K562 (cell line): ENCODE measurements around the gene HACD1. TPM values are rescaled to one million over a fixed set of nuclear protein-coding genes. Genes with fewer than 3 reads are reported as not detected.

Experiments used
- ATAC-seq: fragments of 200-7000 bp; cut with Tn5 transposase; 3 replicates; pipeline ENCODE4 v1.9.1; 2020; ENCODE audit warnings: moderate library complexity
- BruUV-seq: library from RNA; stranded (reverse); fragments of 400-500 nt; replicated peaks from 2 replicates; lab custom pipeline; 2021; lab: Mats Ljungman, UMichigan
- CTCF ChIA-PET: fragments of 300-600 bp; formaldehyde crosslinking; extraction: SDS; loops from one replicate; lab custom pipeline; 2021; ENCODE audit warnings: low intra/inter-chr PET ratio; lab: Yijun Ruan, JAX
- POLR2A ChIA-PET: fragments of 300-600, 350-650 bp; sonication (Branson Sonifier 250); formaldehyde crosslinking; extraction: SDS; loops from one replicate; lab custom pipeline; 2021; ENCODE audit warnings: antibody characterized with exemption, inconsistent platforms; lab: Yijun Ruan, JAX
- DNase-seq, 4 experiments: peaks; one replicate each; pipeline versions ENCODE4 v3.0.0 to v3.0.0-alpha.2; 2011 to 2018; ENCODE audit warnings: low spot score in 3 of 4, mixed read lengths in 3 of 4; ENCODE audit errors: extremely low read depth in 1 of 4
- FAIRE-seq: peaks from 2 replicates; lab custom pipeline; 2011; peaks lifted over from hg19 to GRCh38; lab: Jason Lieb, UNC
- H2AFZ ChIP-seq: 2 replicates; pipeline ENCODE4 v1.6.0; 2011; ENCODE audit warnings: low read depth, low read length, control low read depth, inconsistent platforms
- H3K27ac ChIP-seq: fragments of 200-600 bp; 3 replicates; pipeline ENCODE4 v1.8.0; 2011; ENCODE audit warnings: low read depth, mild to moderate bottlenecking, control low read depth, inconsistent platforms, low read length, moderate library complexity, mixed read lengths; ENCODE audit errors: extremely low read depth
- H3K27me3 ChIP-seq, 2 experiments: fragments of 300-600 bp in 1 of 2; 2 replicates in 1 of 2; 3 replicates in 1 of 2; pipeline versions ENCODE4 v1.6.0 to v1.8.0; 2011; ENCODE audit warnings: inconsistent platforms in 2 of 2, low read length in 2 of 2, mild to moderate bottlenecking in 1 of 2, mixed read lengths in 1 of 2, moderate library complexity in 1 of 2; ENCODE audit not compliant: control insufficient read depth in 2 of 2, insufficient read depth in 2 of 2
- H3K36me3 ChIP-seq: fragments of 300-600 bp; 3 replicates; pipeline ENCODE4 v1.8.0; 2011; ENCODE audit warnings: mild to moderate bottlenecking, low read length, inconsistent platforms; ENCODE audit not compliant: control insufficient read depth, insufficient read depth
- H3K4me1 ChIP-seq, 2 experiments: fragments of 200-600 bp in 1 of 2; replicated peaks in 1 of 2; 2 replicates in 1 of 2; 3 replicates in 1 of 2; pipeline versions ENCODE4 v1.5.1 to v1.8.0; 2011; ENCODE audit warnings: inconsistent platforms in 2 of 2, low read length in 2 of 2, mild to moderate bottlenecking in 1 of 2, mixed read lengths in 1 of 2, moderate library complexity in 1 of 2; ENCODE audit not compliant: control insufficient read depth in 2 of 2, insufficient read depth in 2 of 2
- H3K4me2 ChIP-seq: 2 replicates; pipeline ENCODE4 v1.6.1; 2011; ENCODE audit warnings: low read length, control low read depth, inconsistent platforms, mixed read lengths; ENCODE audit not compliant: insufficient read depth
- H3K4me3 ChIP-seq: fragments of 200-600 bp; sonication (generic), shearing (Covaris generic); 2 replicates; pipeline ENCODE4 v1.5.1; 2016; ENCODE audit warnings: control low read depth, inconsistent platforms
- H3K79me2 ChIP-seq: fragments of 200-600 bp; 3 replicates; pipeline ENCODE4 v1.8.0; 2011; ENCODE audit warnings: low read length, inconsistent platforms; ENCODE audit not compliant: control insufficient read depth, insufficient read depth
- H3K9ac ChIP-seq, 2 experiments: 2 replicates each; pipeline versions ENCODE4 v1.6.0 to v1.6.1; 2011; ENCODE audit warnings: low read depth in 2 of 2, low read length in 2 of 2, control low read depth in 1 of 2, inconsistent platforms in 1 of 2, mild to moderate bottlenecking in 1 of 2, mixed read lengths in 1 of 2; ENCODE audit not compliant: insufficient read depth in 1 of 2
- H3K9me1 ChIP-seq: one replicate; pipeline ENCODE4 v1.6.0; 2011; ENCODE audit warnings: inconsistent platforms, mild to moderate bottlenecking, low read length, moderate library complexity; ENCODE audit not compliant: control insufficient read depth, insufficient read depth
- H3K9me3 ChIP-seq: replicated peaks from 2 replicates; pipeline ENCODE4 v1.5.1; 2011; ENCODE audit warnings: low read depth, low read length, inconsistent platforms; ENCODE audit not compliant: control insufficient read depth, insufficient read depth
- H4K20me1 ChIP-seq: replicated peaks from 2 replicates; pipeline ENCODE4 v1.6.1; 2011; ENCODE audit warnings: low read length, inconsistent platforms, mixed read lengths; ENCODE audit not compliant: control insufficient read depth, insufficient read depth
- ATF3 ChIP-seq, 2 experiments: fragments of 450-650 bp in 1 of 2; sonication (generic) in 1 of 2; formaldehyde crosslinking in 1 of 2; IDR thresholded peaks in 1 of 2; conservative IDR thresholded peaks in 1 of 2; 2 replicates each; pipeline versions ENCODE4 v1.6.1 to v1.8.1; 2016 to 2023; ENCODE audit warnings: mild to moderate bottlenecking in 2 of 2, moderate library complexity in 2 of 2, inconsistent platforms in 1 of 2, missing genetic modification reagents in 1 of 2
- CBFB ChIP-seq: sonication (generic); formaldehyde crosslinking; IDR thresholded peaks from 2 replicates; pipeline ENCODE4 v1.4.0; 2020; ENCODE audit warnings: mild to moderate bottlenecking, missing genetic modification reagents
- EP400 ChIP-seq: fragments of 450-650 bp; IDR thresholded peaks from 2 replicates; pipeline ENCODE4 v1.6.1; 2017; ENCODE audit warnings: antibody characterized with exemption, mild to moderate bottlenecking, moderate library complexity
- HDAC2 ChIP-seq: fragments of 450-650 bp; IDR thresholded peaks from 2 replicates; pipeline ENCODE4 v1.6.1; 2016; ENCODE audit warnings: mild to moderate bottlenecking
- KDM1A ChIP-seq, 2 experiments: fragments of 450-650 bp; IDR thresholded peaks; 2 replicates each; pipeline ENCODE4 v1.6.1; 2016; ENCODE audit warnings: mild to moderate bottlenecking in 2 of 2
- KDM4B ChIP-seq, 2 experiments: fragments of 450-650 bp in 1 of 2; sonication (generic) in 1 of 2; IDR thresholded peaks; 2 replicates each; pipeline ENCODE4 v1.6.1; 2016 to 2017; ENCODE audit warnings: borderline replicate concordance in 2 of 2, antibody characterized with exemption in 1 of 2, low read depth in 1 of 2, mild to moderate bottlenecking in 1 of 2
- NCOA1 ChIP-seq: fragments of 450-650 bp; IDR thresholded peaks from 2 replicates; pipeline ENCODE4 v1.6.1; 2016; ENCODE audit warnings: low read depth
- NFRKB ChIP-seq: fragments of 450-650 bp; IDR thresholded peaks from 2 replicates; pipeline ENCODE4 v1.6.1; 2016; ENCODE audit warnings: low read depth
- NR2C1 ChIP-seq, 2 experiments: fragments of 450-650 bp; IDR thresholded peaks; 2 replicates each; pipeline ENCODE4 v1.6.1; 2017; ENCODE audit warnings: mild to moderate bottlenecking in 2 of 2, antibody characterized with exemption in 1 of 2, inconsistent platforms in 1 of 2, missing compliant biosample characterization in 1 of 2, missing genetic modification characterization in 1 of 2
- TRIM24 ChIP-seq, 2 experiments: fragments of 450-650 bp; IDR thresholded peaks; 2 replicates each; pipeline ENCODE4 v1.6.1; 2016
- ZBTB1 ChIP-seq: sonication (generic); formaldehyde crosslinking; IDR thresholded peaks from 2 replicates; pipeline ENCODE4 v1.8.1; 2023; ENCODE audit warnings: missing genetic modification reagents, low read depth, mild to moderate bottlenecking, borderline replicate concordance
- ZNF282 ChIP-seq: sonication (generic); formaldehyde crosslinking; IDR thresholded peaks from 2 replicates; pipeline ENCODE4 v1.8.1; 2023; ENCODE audit warnings: missing genetic modification reagents
- WGBS: fragments of 100-300 bp; shearing (Covaris generic); methylation state at CpG from one replicate; pipeline ENCODE4 v1.1.6; 2016; ENCODE audit warnings: low coverage, mixed read lengths; ENCODE audit not compliant: insufficient coverage; ENCODE audit errors: missing lambda C conversion rate; 5-methylcytosine and 5-hydroxymethylcytosine counted together
- in situ Hi-C: fragments of 300-500 bp; cut with MboI; formaldehyde crosslinking; loops from 4 replicates; pipeline ENCODE4 v1.15.0; 2018; ENCODE audit warnings: inconsistent platforms, mixed read lengths
- intact Hi-C: fragments of 100-400 bp; cut with micrococcal nuclease; formaldehyde crosslinking; loops from 2 replicates; pipeline ENCODE4 v1.14.2; 2022
- polyA plus RNA-seq, 8 experiments: library from polyadenylated mRNA; depleted of rRNA in 4 of 8; stranded (reverse) in 5 of 8; unstranded in 3 of 8; fragments of >200 nt; fragmentation: Nextera tagmentation in 2 of 8; fragmentation: Illumina TruSeq in 1 of 8; extraction: Ambion mirVana in 2 of 8; extraction: Trizol in 1 of 8; gene quantifications; 2 replicates each; pipeline versions ENCODE4 v1.2.1 to v1.2.3, GENCODE V29; 2011 to 2014; ENCODE audit warnings: inconsistent platforms in 1 of 8, missing spikeins in 1 of 8
- total RNA-seq, 7 experiments: library from RNA; depleted of rRNA in 6 of 7; stranded (reverse); fragments of >200 nt in 6 of 7; fragmentation: Illumina TruSeq in 2 of 7; extraction: Trizol in 2 of 7; gene quantifications; 2 replicates each; pipeline versions ENCODE4 v1.2.1 to v1.2.3, GENCODE V29; 2011 to 2021; ENCODE audit warnings: low replicate concordance in 1 of 7
- TF ChIP-seq, protein P1 (sequence below): fragments of 250-450 bp; sonication (Bioruptor Pico); IDR thresholded peaks from 2 replicates; pipeline ENCODE4 v1.4.0; 2020; ENCODE audit warnings: mild to moderate bottlenecking, moderate library complexity
- TF ChIP-seq, protein P2 (sequence below): sonication (generic); formaldehyde crosslinking; IDR thresholded peaks from 2 replicates; pipeline ENCODE4 v1.8.0; 2022; ENCODE audit warnings: mild to moderate bottlenecking, low read depth, missing genetic modification reagents
- TF ChIP-seq, protein P3 (sequence below): sonication (generic); IDR thresholded peaks from 2 replicates; pipeline ENCODE4 v1.6.1; 2016

Gene HACD1
- total and polyA plus RNA-seq, 9 of the 15 experiments (the other 6 are each of a cell fraction or from before 2014, with no cell fraction given): 0.99 to 4.5 (median 2.4) TPM

DNA sequence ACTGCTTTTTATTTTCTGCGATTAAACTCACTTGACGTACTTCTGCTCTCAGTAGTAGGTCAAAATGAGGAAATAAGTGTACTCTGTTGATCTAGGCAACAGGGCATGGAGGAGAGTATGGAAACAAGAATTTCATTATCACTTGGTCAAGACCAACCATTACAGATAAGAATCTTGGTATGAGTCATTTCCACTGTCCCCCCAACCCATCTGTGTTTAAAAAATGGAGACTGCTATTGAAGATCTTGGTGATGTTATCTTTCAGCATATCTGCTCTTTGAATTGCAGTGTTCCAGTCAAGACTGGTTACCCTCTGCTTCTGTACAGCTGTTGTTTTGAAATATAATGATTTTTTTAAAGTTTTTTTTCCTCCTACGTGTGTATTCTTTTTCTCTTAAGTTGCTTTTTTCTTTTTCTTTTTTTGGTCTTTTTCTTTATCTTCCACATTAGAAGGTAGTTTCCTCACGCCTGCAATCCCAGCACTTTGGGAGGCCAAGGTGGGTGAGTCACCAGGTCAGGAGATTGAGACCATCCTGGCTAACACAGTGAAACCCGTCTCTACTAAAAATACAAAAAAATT lies 38.5 kb upstream of the HACD1 start:
- FAIRE-seq: peak; percentile 48
- peaks cover 20 to 52% of the 10 kb centered on the region in 2 experiments for H3K4me1 ChIP-seq
- H2AFZ ChIP-seq: no peak overlapping the region
- TF ChIP-seq TRIM24 (IDR thresholded peaks at IDR 0.05) (no peak; a peak in 1 of 4 replicates), CBFB (CRISPR knock-in tag) (no peak), KDM1A (IDR thresholded peaks at IDR 0.05) (peak in 1 of 2 experiments; percentile 56; a peak in 3 of 4 replicates), NR2C1 (IDR thresholded peaks at IDR 0.05) (no peak), NR2C1 (tag; IDR thresholded peaks at IDR 0.05) (no peak), NCOA1 (peak; percentile 28; the same call in 1 of the 2 replicates), ZBTB1 (no peak), ATF3 (IDR thresholded peaks at IDR 0.05) (peak; percentile 94), ATF3 (CRISPR knock-in tag; conservative IDR thresholded peaks at IDR 0.05) (no peak), KDM4B (IDR thresholded peaks at IDR 0.05; ENCODE audit: borderline replicate concordance in 2 of 2, low read depth in 1 of 2) (no peak), ZNF282 (CRISPR knock-in tag) (no peak), NFRKB (0 out of 2 replicates have a peak, but pooled peaks have one; percentile 13), HDAC2 (peak; percentile 68; the same call in 1 of the 2 replicates), EP400 (peak; percentile 43)
- TF ChIP-seq, protein P1, sequence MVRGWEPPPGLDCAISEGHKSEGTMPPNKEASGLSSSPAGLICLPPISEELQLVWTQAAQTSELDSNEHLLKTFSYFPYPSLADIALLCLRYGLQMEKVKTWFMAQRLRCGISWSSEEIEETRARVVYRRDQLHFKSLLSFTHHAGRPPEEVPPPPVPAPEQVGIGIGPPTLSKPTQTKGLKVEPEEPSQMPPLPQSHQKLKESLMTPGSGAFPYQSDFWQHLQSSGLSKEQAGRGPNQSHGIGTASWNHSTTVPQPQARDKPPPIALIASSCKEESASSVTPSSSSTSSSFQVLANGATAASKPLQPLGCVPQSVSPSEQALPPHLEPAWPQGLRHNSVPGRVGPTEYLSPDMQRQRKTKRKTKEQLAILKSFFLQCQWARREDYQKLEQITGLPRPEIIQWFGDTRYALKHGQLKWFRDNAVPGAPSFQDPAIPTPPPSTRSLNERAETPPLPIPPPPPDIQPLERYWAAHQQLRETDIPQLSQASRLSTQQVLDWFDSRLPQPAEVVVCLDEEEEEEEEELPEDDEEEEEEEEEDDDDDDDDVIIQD (CRISPR knock-in tag): no peak
- TF ChIP-seq, protein P2, sequence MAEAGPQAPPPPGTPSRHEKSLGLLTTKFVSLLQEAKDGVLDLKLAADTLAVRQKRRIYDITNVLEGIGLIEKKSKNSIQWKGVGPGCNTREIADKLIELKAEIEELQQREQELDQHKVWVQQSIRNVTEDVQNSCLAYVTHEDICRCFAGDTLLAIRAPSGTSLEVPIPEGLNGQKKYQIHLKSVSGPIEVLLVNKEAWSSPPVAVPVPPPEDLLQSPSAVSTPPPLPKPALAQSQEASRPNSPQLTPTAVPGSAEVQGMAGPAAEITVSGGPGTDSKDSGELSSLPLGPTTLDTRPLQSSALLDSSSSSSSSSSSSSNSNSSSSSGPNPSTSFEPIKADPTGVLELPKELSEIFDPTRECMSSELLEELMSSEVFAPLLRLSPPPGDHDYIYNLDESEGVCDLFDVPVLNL: no peak
- TF ChIP-seq, protein P3, sequence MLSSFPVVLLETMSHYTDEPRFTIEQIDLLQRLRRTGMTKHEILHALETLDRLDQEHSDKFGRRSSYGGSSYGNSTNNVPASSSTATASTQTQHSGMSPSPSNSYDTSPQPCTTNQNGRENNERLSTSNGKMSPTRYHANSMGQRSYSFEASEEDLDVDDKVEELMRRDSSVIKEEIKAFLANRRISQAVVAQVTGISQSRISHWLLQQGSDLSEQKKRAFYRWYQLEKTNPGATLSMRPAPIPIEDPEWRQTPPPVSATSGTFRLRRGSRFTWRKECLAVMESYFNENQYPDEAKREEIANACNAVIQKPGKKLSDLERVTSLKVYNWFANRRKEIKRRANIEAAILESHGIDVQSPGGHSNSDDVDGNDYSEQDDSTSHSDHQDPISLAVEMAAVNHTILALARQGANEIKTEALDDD: peak; percentile 84; the same call in 1 of the 2 replicates

More for the DNA sequence above, 38.5 kb upstream of the HACD1 start:
- H3K27me3 ChIP-seq: no peaks in the 10 kb centered on the region
- peaks cover 13% of the 10 kb centered on the region; the same call in 1 of the 2 replicates for H4K20me1 ChIP-seq
- no peak overlapping the region for H3K4me3 ChIP-seq
- peaks cover 95% of the 10 kb centered on the region for H3K79me2 ChIP-seq
- intact Hi-C loops: no loop called here
- ATAC-seq (peak; percentile 43), DNase-seq (peak; percentile 24 to 48 (median 33))
- WGBS: 12% methylated on average over 5 of the region's 5 CpGs
- ChIA-PET POLR2A (interaction anchor here (1.9 kb wide), 1 partner anchor 12 kb away, joined by 12 read pairs; the partner anchor contains the start of gene STAM), CTCF (no interaction called here)
- no TSS peak for BruUV-seq
- 0 out of 2 replicates have a peak, but pooled peaks cover 2% of the 10 kb centered on the region for H3K9me3 ChIP-seq
- H3K27ac ChIP-seq: peak overlapping the region; percentile 34; the same call in 1 of the 3 replicates
- peak overlapping the region; percentile 22; the same call in 1 of the 2 replicates for H3K4me2 ChIP-seq
- H3K36me3 ChIP-seq: peaks cover 21% of the 10 kb centered on the region
- no peaks in the 10 kb centered on the region for H3K9me1 ChIP-seq
- 0 out of 4 replicates have a peak overlapping the region, but pooled peaks of 1 of the 2 experiments have one; percentile 8 for H3K9ac ChIP-seq
- in situ Hi-C loops: no loop called here
